Kidney (tissue), 14 donors: ENCODE data around the gene OR4E2. TPM values are rescaled to one million over a fixed set of nuclear protein-coding genes. Genes with fewer than 3 reads are reported as not detected.

ENCODE experiments used
- DNase-seq, 5 donors: peaks; one replicate each; pipeline ENCODE4 v3.0.0-alpha.2; 2013 to 2020
- FAIRE-seq: peaks from 2 replicates; lab custom pipeline; 2012; peaks lifted over from hg19 to GRCh38; lab: Jason Lieb, UNC
- H3K27ac ChIP-seq, 2 donors: one replicate each; pipeline ENCODE4 v1.7.0; 2013; ENCODE audit warnings: low read depth in 2 of 2, low read length in 2 of 2, inconsistent platforms in 1 of 2
- H3K27me3 ChIP-seq: one replicate; pipeline ENCODE4 v1.7.1; 2013; ENCODE audit warnings: low read length, inconsistent platforms; ENCODE audit not compliant: control insufficient read depth, insufficient read depth
- H3K36me3 ChIP-seq, 3 donors: one replicate each; pipeline versions ENCODE4 v1.7.0 to v1.7.1; 2013; ENCODE audit warnings: low read length in 3 of 3, control low read depth in 1 of 3, inconsistent platforms in 1 of 3; ENCODE audit not compliant: insufficient read depth in 3 of 3, control insufficient read depth in 2 of 3
- H3K4me1 ChIP-seq, 3 donors: one replicate each; pipeline versions ENCODE4 v1.7.0 to v1.7.1; 2013; ENCODE audit warnings: low read length in 3 of 3, inconsistent platforms in 1 of 3, low read depth in 1 of 3; ENCODE audit not compliant: control insufficient read depth in 2 of 3, insufficient read depth in 2 of 3
- H3K4me3 ChIP-seq, 3 donors: one replicate each; pipeline versions ENCODE4 v1.7.0 to v1.8.1; 2013; ENCODE audit warnings: low read length in 3 of 3, control low read depth in 1 of 3, inconsistent platforms in 1 of 3
- H3K9ac ChIP-seq, 3 donors: one replicate each; pipeline versions ENCODE4 v1.7.0 to v1.7.1; 2013; ENCODE audit warnings: low read length in 3 of 3, control low read depth in 1 of 3, inconsistent platforms in 1 of 3
- H3K9me3 ChIP-seq, 3 donors: one replicate each; pipeline versions ENCODE4 v1.7.0 to v1.7.1; 2013; ENCODE audit warnings: low read length in 3 of 3, control low read depth in 1 of 3, inconsistent platforms in 1 of 3; ENCODE audit not compliant: control insufficient read depth in 2 of 3, insufficient read depth in 1 of 3
- CTCF ChIP-seq: IDR thresholded peaks from 3 replicates; pipeline ENCODE4 v1.5.1; 2012; ENCODE audit warnings: mild to moderate bottlenecking, moderate library complexity, borderline replicate concordance; ENCODE audit not compliant: insufficient read depth; ENCODE audit errors: extremely low read depth
- intact Hi-C: fragments of 100-400 bp; cut with DNase I; formaldehyde crosslinking; loops from one replicate; pipeline ENCODE4 v1.11.1; 2022
- polyA plus RNA-seq: library from polyadenylated mRNA; stranded (reverse); fragments of 350-450 nt; fragmentation: Illumina TruSeq; extraction: RNeasy Lipid Tissue Mini Kit (QIAGEN cat#74804); gene quantifications from one replicate; pipeline ENCODE4 v1.2.3, GENCODE V29; 2014; ENCODE audit warnings: low read depth, low replicate concordance; ENCODE audit not compliant: insufficient read depth
- total RNA-seq: library from RNA; stranded (reverse); fragmentation: NEBNext Ultra II Directional; extraction: Animal tissue kit (Norgen Biotek cat#: 25700); gene quantifications from one replicate; pipeline ENCODE4 v1.2.1, GENCODE V29; 2021
- donor health status: control.
- donor health status: control.
- donor health status: control.
- donor health status: control.
- donor health status: control.
- donor health status: DM: yes; HTN: yes; CAD: no.
- donor health status: Normal renal cell carcinoma (clear cell type).

The OR4E2 gene
- total and polyA plus RNA-seq, 2 donors from 2014 or later: not detected

- Histone ChIP-seq H3K27me3 (no peaks in the 10 kb centered on the region), H3K36me3 (no peaks in the 10 kb centered on the region), H3K27ac (no peak overlapping the region), H3K4me3 (no peak overlapping the region), H3K4me1 (no peaks in the 10 kb centered on the region), H3K9me3 (no peaks in the 10 kb centered on the region), H3K9ac (no peak overlapping the region)
- FAIRE-seq: no peak
- no peak for TF ChIP-seq CTCF
- DNase-seq: no peak
- intact Hi-C loops: no loop called here
Measured at GRCh38 chr14:21654215-21654614, 580 bp downstream of the OR4E2 start.

- Histone ChIP-seq H3K9ac (no peak overlapping the region), H3K9me3 (no peaks in the 10 kb centered on the region), H3K4me1 (no peaks in the 10 kb centered on the region), H3K27me3 (no peaks in the 10 kb centered on the region), H3K36me3 (no peaks in the 10 kb centered on the region), H3K27ac (no peak overlapping the region), H3K4me3 (no peak overlapping the region)
- intact Hi-C loops: no loop called here
- no peak for FAIRE-seq
- no peak for TF ChIP-seq CTCF
- DNase-seq: no peak
Measured at GRCh38 chr14:21656980-21657379, 3.3 kb downstream of the OR4E2 start.

GRCh38 chr14:21668377-21668776, 14.7 kb downstream of the OR4E2 start:
- H3K27ac ChIP-seq: no peak overlapping the region
- no peaks in the 10 kb centered on the region for H3K9me3 ChIP-seq
- TF ChIP-seq CTCF: no peak
- no peaks in the 10 kb centered on the region for H3K4me1 ChIP-seq
- H3K4me3 ChIP-seq: no peak overlapping the region
- FAIRE-seq: no peak
- intact Hi-C loops: no loop called here
- H3K27me3 ChIP-seq: no peaks in the 10 kb centered on the region
- H3K9ac ChIP-seq: no peak overlapping the region
- H3K36me3 ChIP-seq: no peaks in the 10 kb centered on the region
- DNase-seq: no peak

GRCh38 chr14:21669284-21669683, 15.6 kb downstream of the OR4E2 start:
- Histone ChIP-seq H3K9me3 (no peaks in the 10 kb centered on the region), H3K4me3 (no peak overlapping the region), H3K4me1 (no peaks in the 10 kb centered on the region), H3K27me3 (no peaks in the 10 kb centered on the region), H3K27ac (no peak overlapping the region), H3K9ac (no peak overlapping the region), H3K36me3 (no peaks in the 10 kb centered on the region)
- intact Hi-C loops: no loop called here
- no peak for TF ChIP-seq CTCF
- no peak for FAIRE-seq
- DNase-seq: no peak
